ENCODE data around the gene CEACAM1.

- TF ChIP-seq EP300 (IDR thresholded peaks at IDR 0.05; ENCODE audit: low read depth in 2 of 2, low read length in 2 of 2) (no peak), EP300 (CRISPR knock-in tag; IDR thresholded peaks at IDR 0.05; ENCODE audit: borderline replicate concordance) (no peak), NR2C2 (CRISPR knock-in tag; IDR thresholded peaks at IDR 0.05; ENCODE audit: borderline replicate concordance) (no peak), ADNP (CRISPR knock-in tag; IDR thresholded peaks at IDR 0.05) (no peak), U2AF1 (optimal IDR thresholded peaks at IDR 0.05; ENCODE audit: low read depth, low read length) (no peak), ESRRA (CRISPR knock-in tag; IDR thresholded peaks at IDR 0.05; ENCODE audit: low read depth) (no peak), REST (IDR thresholded peaks at IDR 0.05; ENCODE audit: borderline replicate concordance in 1 of 2, low read depth in 1 of 2, low read length in 2 of 2) (no peak)
Observed at GRCh38 chr19:42495663-42496062, 32.6 kb downstream of the CEACAM1 start.

Data from HepG2 (cell line).